Muscle of leg (tissue), 11 donors: ENCODE results near the gene COL8A1. TPM values are rescaled to one million over a fixed set of nuclear protein-coding genes. Genes with fewer than 3 reads are reported as not detected.
A peak's percentile ranks its signal among the peaks of the same experiment; 100 is the strongest.

Source experiments
- DNase-seq: peaks from one replicate; pipeline ENCODE4 v3.0.0; 2013
- H3K27ac ChIP-seq: one replicate; pipeline ENCODE4 v1.5.1; 2013; ENCODE audit warnings: mild to moderate bottlenecking, low read length, control low read depth
- H3K27me3 ChIP-seq: one replicate; pipeline ENCODE4 v1.6.1; 2013; ENCODE audit warnings: low read length; ENCODE audit not compliant: control insufficient read depth, insufficient read depth
- H3K36me3 ChIP-seq: one replicate; pipeline ENCODE4 v1.6.1; 2013; ENCODE audit warnings: low read length; ENCODE audit not compliant: control insufficient read depth, insufficient read depth
- H3K4me1 ChIP-seq: one replicate; pipeline ENCODE4 v1.6.1; 2013; ENCODE audit warnings: low read length; ENCODE audit not compliant: control insufficient read depth, insufficient read depth
- H3K4me3 ChIP-seq: one replicate; pipeline ENCODE4 v1.5.1; 2013; ENCODE audit warnings: low read length, control low read depth
- H3K9me3 ChIP-seq: replicated peaks from 2 replicates; pipeline ENCODE4 v1.6.1; 2013; ENCODE audit warnings: low read depth, low read length; ENCODE audit not compliant: control insufficient read depth
- whole genome bisulfite sequencing: methylation state at CpG from one replicate; pipeline ENCODE4 v1.1.5; 2013; ENCODE audit warnings: missing lambda C conversion rate; ENCODE audit not compliant: insufficient coverage; 5-methylcytosine and 5-hydroxymethylcytosine counted together
- polyA plus RNA-seq, 8 donors: library from polyadenylated mRNA; unstranded; fragments of 120-200 nt; gene quantifications; one replicate each; pipeline versions ENCODE4 v1.2.1 to v1.2.3, GENCODE V29; 2013; ENCODE audit warnings: inconsistent platforms in 1 of 8, low replicate concordance in 1 of 8; ENCODE audit not compliant: insufficient read length in 8 of 8, insufficient read depth in 1 of 8
- total RNA-seq: library from RNA; stranded (reverse); fragments of 120-200 nt; gene quantifications from one replicate; pipeline ENCODE4 v1.2.4, GENCODE V29; 2013

The COL8A1 gene
- total and polyA plus RNA-seq, 9 donors: 0.44 to 3.7 (median 1.2) TPM

DNA sequence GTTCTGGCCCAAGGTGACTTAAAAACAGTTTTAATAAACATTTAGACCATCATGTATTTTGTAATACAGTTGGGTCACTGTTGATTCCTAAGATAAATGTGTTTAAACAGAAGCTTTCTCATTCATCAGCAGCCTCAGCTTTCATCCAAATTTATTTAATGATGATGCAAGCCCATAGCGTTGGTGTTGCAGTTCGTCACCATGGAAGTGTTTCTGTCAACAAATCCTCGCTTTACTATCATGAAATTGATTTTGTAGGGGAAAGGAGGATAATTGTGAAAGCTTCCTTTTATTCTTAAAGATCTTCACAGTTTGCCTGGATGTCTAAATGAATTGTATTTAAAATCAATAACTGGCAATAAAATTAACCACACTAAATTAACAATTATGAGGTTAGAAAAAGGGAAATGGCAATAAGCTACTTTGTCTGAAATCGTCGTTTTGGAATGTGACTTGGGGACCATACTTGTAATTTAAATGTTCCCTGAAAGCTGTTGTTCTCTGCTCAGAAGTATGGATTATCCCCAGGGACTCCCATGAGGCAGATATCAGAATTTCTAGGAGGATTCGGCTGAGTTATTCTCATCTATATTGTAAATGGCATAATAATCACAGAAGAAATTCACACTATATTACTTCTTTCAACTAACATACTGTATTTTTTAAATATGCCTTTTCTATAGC is 208.2 kb downstream of the COL8A1 start:
- H3K4me3 ChIP-seq: no peak overlapping the region
- H3K27me3 ChIP-seq: no peaks in the 10 kb centered on the region
- peaks cover 15% of the 10 kb centered on the region for H3K4me1 ChIP-seq
- no CpG with 5 or more reads among the region's 6 CpGs for WGBS
- DNase-seq: peak; percentile 86
- H3K36me3 ChIP-seq: peaks cover 20% of the 10 kb centered on the region
- peak overlapping the region; percentile 60 for H3K27ac ChIP-seq
- no peaks in the 10 kb centered on the region for H3K9me3 ChIP-seq

DNA sequence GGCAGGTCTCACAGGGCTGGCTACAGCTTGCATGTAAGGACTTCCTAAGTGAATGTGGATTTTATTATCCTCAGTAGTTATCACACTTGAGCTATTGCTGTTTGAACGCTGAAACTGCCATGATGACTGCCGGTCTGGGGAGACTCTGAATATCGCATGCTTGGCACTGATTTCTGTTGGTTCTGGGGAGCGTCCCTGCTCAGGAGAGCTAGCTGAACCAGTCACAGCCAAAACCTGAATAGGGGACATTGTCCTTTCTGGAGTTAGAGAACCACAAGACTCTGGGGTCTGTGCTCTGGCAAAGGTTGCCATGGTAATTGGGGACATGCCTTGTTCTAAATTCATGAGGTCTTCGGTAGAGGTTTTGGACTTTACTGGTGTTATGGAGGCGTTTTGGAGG is 210.0 kb downstream of the COL8A1 start:
- no peaks in the 10 kb centered on the region for H3K9me3 ChIP-seq
- no peak for DNase-seq
- H3K4me1 ChIP-seq: peaks cover 11% of the 10 kb centered on the region
- peaks cover 24% of the 10 kb centered on the region for H3K36me3 ChIP-seq
- WGBS: 90% methylated on average over 4 of the region's 6 CpGs
- H3K27ac ChIP-seq: no peak overlapping the region
- H3K27me3 ChIP-seq: no peaks in the 10 kb centered on the region
- no peak overlapping the region for H3K4me3 ChIP-seq

Other genes starting within 250 kb of the COL8A1 start
- gene CMSS1, start 179.3 kb downstream of the COL8A1 start, total RNA-seq: 23.8 TPM
- gene CMSS1, start 179.3 kb downstream of the COL8A1 start, polyA plus RNA-seq: 10 to 100 TPM; 26.4 to 35.0 (median 29.1) TPM